Suprapubic skin (tissue), 4 donors: ENCODE measurements around the gene TMTC1.

ENCODE experiments used
- EP300 ChIP-seq: sonication (generic); formaldehyde crosslinking; IDR thresholded peaks from one replicate; pipeline ENCODE4 v1.6.1; 2017; ENCODE audit warnings: antibody characterized with exemption
- POLR2A ChIP-seq, 2 donors: fragments of 450-650 bp; IDR thresholded peaks; one replicate each; pipeline ENCODE4 v1.6.1; 2017; ENCODE audit warnings: antibody characterized with exemption in 2 of 2, mild to moderate bottlenecking in 2 of 2, moderate library complexity in 2 of 2
- POLR2AphosphoS5 ChIP-seq, 3 donors: sonication (generic); formaldehyde crosslinking; IDR thresholded peaks; one replicate each; pipeline ENCODE4 v1.6.1; 2017; ENCODE audit warnings: antibody characterized with exemption in 3 of 3
- TF ChIP-seq, protein P1 (sequence below), 2 donors: fragments of 200-600 bp in 1 of 2; fragments of 450-650 bp in 1 of 2; sonication (generic) in 1 of 2; IDR thresholded peaks; one replicate each; pipeline ENCODE4 v1.5.1; 2016 to 2019; ENCODE audit warnings: antibody characterized with exemption in 2 of 2, mild to moderate bottlenecking in 1 of 2, moderate library complexity in 1 of 2

DNA sequence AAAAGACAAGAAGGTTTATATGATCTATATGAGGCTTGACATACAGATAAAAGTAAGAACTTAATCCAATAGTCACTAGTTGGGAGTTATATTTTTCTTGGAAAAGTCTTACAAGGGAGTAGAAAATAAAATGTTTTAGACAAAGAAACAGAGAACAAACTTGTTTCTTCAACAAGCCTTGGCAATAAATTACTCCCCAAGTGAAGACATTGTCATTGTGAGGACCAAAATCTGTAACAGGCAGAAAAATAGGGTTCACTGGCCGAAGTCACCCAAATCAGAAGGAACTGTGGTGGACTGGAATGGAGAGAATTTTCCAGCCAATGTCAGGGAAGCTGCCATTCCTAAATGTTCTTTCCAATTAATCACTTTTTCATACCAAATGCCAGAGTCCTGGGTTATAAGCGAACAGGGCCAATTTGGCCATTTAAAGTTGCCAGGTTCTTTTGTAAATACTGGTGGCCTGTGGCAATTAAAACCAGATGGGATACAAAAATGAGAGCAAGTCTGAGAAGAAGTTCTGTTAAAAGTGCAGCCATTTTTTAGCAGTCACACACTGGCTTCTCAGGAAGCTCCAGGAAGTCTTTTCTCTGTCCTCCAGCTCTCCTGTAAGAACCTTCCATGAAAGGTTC, 168.9 kb downstream of the TMTC1 start:
- TF ChIP-seq POLR2A (IDR thresholded peaks at IDR 0.05) (no peak), EP300 (no peak), POLR2AphosphoS5 (IDR thresholded peaks at IDR 0.05) (no peak)
- TF ChIP-seq, protein P1, sequence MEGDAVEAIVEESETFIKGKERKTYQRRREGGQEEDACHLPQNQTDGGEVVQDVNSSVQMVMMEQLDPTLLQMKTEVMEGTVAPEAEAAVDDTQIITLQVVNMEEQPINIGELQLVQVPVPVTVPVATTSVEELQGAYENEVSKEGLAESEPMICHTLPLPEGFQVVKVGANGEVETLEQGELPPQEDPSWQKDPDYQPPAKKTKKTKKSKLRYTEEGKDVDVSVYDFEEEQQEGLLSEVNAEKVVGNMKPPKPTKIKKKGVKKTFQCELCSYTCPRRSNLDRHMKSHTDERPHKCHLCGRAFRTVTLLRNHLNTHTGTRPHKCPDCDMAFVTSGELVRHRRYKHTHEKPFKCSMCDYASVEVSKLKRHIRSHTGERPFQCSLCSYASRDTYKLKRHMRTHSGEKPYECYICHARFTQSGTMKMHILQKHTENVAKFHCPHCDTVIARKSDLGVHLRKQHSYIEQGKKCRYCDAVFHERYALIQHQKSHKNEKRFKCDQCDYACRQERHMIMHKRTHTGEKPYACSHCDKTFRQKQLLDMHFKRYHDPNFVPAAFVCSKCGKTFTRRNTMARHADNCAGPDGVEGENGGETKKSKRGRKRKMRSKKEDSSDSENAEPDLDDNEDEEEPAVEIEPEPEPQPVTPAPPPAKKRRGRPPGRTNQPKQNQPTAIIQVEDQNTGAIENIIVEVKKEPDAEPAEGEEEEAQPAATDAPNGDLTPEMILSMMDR (IDR thresholded peaks at IDR 0.05) = no peak
